ENCODE results near the gene ACOT9.

DNA sequence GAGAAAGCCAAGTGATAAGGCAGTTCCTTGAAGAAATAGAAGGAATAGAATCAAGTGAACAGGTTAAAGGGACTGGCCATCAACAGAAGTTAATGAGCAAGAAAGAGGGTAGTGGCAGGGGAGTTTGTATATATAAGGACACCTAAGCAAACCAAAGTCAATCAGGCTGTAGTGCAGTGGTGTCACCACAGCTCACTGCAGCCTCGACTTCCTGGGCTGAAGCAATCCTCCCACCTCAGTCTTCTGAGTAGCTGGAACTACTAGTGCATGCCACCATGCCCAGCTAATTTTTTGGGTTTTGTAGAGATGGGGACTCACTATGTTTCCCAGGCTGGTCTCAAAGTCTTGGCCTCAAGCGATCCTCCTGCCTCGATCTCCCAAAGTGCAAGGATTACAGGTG lies 15.9 kb downstream of the ACOT9 start:
- TF ChIP-seq, protein P1, sequence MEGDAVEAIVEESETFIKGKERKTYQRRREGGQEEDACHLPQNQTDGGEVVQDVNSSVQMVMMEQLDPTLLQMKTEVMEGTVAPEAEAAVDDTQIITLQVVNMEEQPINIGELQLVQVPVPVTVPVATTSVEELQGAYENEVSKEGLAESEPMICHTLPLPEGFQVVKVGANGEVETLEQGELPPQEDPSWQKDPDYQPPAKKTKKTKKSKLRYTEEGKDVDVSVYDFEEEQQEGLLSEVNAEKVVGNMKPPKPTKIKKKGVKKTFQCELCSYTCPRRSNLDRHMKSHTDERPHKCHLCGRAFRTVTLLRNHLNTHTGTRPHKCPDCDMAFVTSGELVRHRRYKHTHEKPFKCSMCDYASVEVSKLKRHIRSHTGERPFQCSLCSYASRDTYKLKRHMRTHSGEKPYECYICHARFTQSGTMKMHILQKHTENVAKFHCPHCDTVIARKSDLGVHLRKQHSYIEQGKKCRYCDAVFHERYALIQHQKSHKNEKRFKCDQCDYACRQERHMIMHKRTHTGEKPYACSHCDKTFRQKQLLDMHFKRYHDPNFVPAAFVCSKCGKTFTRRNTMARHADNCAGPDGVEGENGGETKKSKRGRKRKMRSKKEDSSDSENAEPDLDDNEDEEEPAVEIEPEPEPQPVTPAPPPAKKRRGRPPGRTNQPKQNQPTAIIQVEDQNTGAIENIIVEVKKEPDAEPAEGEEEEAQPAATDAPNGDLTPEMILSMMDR (IDR thresholded peaks at IDR 0.05), result no peak
- TF ChIP-seq POLR2A (IDR thresholded peaks at IDR 0.05) (no peak), POLR2AphosphoS5 (IDR thresholded peaks at IDR 0.05) (no peak)

Data from transverse colon (tissue), 4 donors.